DOHH2 (cell line): ENCODE measurements around the gene FBXL14.

ENCODE experiments used
- H3F3A ChIP-seq: fragments of 200-600 bp; sonication (generic), shearing (Covaris generic); 2 replicates; pipeline ENCODE4 v1.6.0; 2016; ENCODE audit warnings: antibody characterized with exemption, mild to moderate bottlenecking; ENCODE audit not compliant: control insufficient read depth, insufficient read depth
- H3K27ac ChIP-seq: fragments of 200-600 bp; sonication (generic); 2 replicates; pipeline ENCODE4 v1.5.1; 2014; ENCODE audit warnings: low read depth, mild to moderate bottlenecking, low read length, moderate library complexity
- H3K27me3 ChIP-seq: fragments of 200-600 bp; sonication (generic); 2 replicates; pipeline ENCODE4 v1.6.1; 2014; ENCODE audit warnings: mild to moderate bottlenecking, low read length, mixed read lengths; ENCODE audit not compliant: control insufficient read depth
- H3K36me3 ChIP-seq: fragments of 200-600 bp; sonication (generic); 2 replicates; pipeline ENCODE4 v1.6.1; 2014; ENCODE audit warnings: mild to moderate bottlenecking, low read length, moderate library complexity, mixed read lengths; ENCODE audit not compliant: control insufficient read depth
- H3K4me1 ChIP-seq: fragments of 200-600 bp; sonication (generic); 2 replicates; pipeline ENCODE4 v1.6.1; 2014; ENCODE audit warnings: mild to moderate bottlenecking, low read length, mixed read lengths; ENCODE audit not compliant: control insufficient read depth
- H3K4me2 ChIP-seq: fragments of 200-600 bp; sonication (generic); 2 replicates; pipeline ENCODE4 v1.6.0; 2014; ENCODE audit warnings: mild to moderate bottlenecking, low read length, moderate library complexity
- H3K4me3 ChIP-seq: fragments of 200-600 bp; sonication (generic); 2 replicates; pipeline ENCODE4 v1.5.1; 2014; ENCODE audit warnings: mild to moderate bottlenecking, low read length, mixed read lengths
- H3K79me2 ChIP-seq: fragments of 200-600 bp; sonication (generic); 2 replicates; pipeline ENCODE4 v1.6.1; 2014; ENCODE audit warnings: mild to moderate bottlenecking, low read length, mixed read lengths; ENCODE audit not compliant: control insufficient read depth
- H3K9me2 ChIP-seq: fragments of 200-600 bp; sonication (generic); replicated peaks from 2 replicates; pipeline ENCODE4 v1.6.1; 2014; ENCODE audit warnings: mild to moderate bottlenecking, low read length, mixed read lengths; ENCODE audit not compliant: control insufficient read depth
- H3K9me3 ChIP-seq: fragments of 200-600 bp; sonication (generic); 2 replicates; pipeline ENCODE4 v1.6.1; 2014; ENCODE audit warnings: antibody characterized with exemption, low read length, mixed read lengths; ENCODE audit not compliant: control insufficient read depth, insufficient read depth
- H4K20me1 ChIP-seq: fragments of 200-600 bp; sonication (generic); 2 replicates; pipeline ENCODE4 v1.6.0; 2014; ENCODE audit warnings: low read depth, mild to moderate bottlenecking, antibody characterized with exemption, low read length, moderate library complexity; ENCODE audit not compliant: control insufficient read depth, insufficient read depth
- EZH2phosphoT487 ChIP-seq: fragments of 200-600 bp; sonication (generic); IDR thresholded peaks from 2 replicates; pipeline ENCODE4 v1.6.1; 2017; ENCODE audit warnings: borderline replicate concordance, mild to moderate bottlenecking, antibody characterized with exemption, low read length, moderate library complexity, mixed read lengths
- TF ChIP-seq, protein P1 (sequence below): fragments of 200-600 bp; sonication (generic); IDR thresholded peaks from one replicate; pipeline ENCODE4 v1.5.1; 2014; ENCODE audit warnings: antibody characterized with exemption, mild to moderate bottlenecking, low read depth, low read length; ENCODE audit not compliant: poor library complexity, severe bottlenecking

Gene FBXL14

DNA sequence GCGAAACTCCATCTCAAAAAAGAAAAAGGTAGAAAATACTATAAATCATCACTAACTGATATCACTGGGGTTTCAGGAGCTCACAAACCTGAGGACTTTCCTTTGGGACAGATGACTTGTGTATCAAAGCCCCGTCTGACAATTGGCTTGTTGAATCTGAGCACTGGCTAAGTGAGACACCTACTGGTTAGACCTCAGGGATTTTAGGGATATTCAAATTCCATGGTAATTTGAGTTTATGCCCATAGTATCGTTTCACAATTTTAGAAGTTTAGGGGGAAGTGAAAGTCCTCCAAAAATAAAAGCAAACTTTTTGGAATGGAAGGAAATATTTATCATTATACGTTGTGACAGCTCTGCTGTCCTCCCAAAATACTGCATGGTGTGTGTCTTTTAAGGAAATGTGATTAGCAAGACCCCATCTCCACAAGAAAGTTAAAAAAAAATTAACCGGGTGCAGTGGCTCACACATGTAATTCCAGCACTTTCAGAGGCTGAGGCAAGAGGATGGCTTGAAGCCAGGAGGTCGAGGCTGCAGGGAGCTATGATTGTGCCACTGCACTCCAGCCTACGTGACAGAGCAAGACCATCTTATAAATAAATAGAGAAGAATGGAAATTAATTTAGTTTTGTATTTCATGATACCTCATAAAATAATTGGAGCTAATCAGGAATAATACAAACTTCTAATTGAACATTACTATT, 49.2 kb downstream of the FBXL14 start:
- peaks cover 25% of the 10 kb centered on the region for H3K27me3 ChIP-seq
- peaks cover 27% of the 10 kb centered on the region for H3K4me1 ChIP-seq
- peak overlapping the region; percentile 36 for H3K4me2 ChIP-seq
- no peak overlapping the region for H3K4me3 ChIP-seq
- no peaks in the 10 kb centered on the region for H3F3A ChIP-seq
- no peak overlapping the region for H3K27ac ChIP-seq
- no peaks in the 10 kb centered on the region for H3K36me3 ChIP-seq
- no peaks in the 10 kb centered on the region for H3K9me3 ChIP-seq
- no peaks in the 10 kb centered on the region for H3K79me2 ChIP-seq
- H3K9me2 ChIP-seq: no peaks in the 10 kb centered on the region
- TF ChIP-seq, protein P1, sequence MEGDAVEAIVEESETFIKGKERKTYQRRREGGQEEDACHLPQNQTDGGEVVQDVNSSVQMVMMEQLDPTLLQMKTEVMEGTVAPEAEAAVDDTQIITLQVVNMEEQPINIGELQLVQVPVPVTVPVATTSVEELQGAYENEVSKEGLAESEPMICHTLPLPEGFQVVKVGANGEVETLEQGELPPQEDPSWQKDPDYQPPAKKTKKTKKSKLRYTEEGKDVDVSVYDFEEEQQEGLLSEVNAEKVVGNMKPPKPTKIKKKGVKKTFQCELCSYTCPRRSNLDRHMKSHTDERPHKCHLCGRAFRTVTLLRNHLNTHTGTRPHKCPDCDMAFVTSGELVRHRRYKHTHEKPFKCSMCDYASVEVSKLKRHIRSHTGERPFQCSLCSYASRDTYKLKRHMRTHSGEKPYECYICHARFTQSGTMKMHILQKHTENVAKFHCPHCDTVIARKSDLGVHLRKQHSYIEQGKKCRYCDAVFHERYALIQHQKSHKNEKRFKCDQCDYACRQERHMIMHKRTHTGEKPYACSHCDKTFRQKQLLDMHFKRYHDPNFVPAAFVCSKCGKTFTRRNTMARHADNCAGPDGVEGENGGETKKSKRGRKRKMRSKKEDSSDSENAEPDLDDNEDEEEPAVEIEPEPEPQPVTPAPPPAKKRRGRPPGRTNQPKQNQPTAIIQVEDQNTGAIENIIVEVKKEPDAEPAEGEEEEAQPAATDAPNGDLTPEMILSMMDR: peak; percentile 21
- no peak for TF ChIP-seq EZH2phosphoT487
- H4K20me1 ChIP-seq: no peaks in the 10 kb centered on the region

DNA sequence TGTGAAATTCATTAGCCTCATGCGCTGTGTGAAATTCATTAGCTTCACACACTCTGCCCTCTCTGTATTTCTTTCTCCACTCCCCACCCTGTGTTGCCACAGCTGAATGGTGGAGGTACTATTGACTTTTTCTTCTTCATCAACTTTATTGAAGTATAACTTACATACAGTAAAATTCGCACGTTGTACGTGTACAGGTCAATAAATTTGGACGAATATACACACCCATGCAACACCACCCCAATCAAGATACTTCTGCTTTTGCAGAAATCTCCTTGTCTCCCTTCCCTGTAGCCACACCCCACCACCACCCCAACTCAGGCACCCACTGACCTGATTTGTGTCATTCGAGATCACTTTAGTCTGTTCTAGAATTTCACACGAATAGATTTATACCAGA, 51.8 kb downstream of the FBXL14 start:
- TF ChIP-seq EZH2phosphoT487: no peak
- TF ChIP-seq, protein P1: no peak
- Histone ChIP-seq H4K20me1 (no peaks in the 10 kb centered on the region), H3K9me3 (no peaks in the 10 kb centered on the region), H3K79me2 (no peaks in the 10 kb centered on the region), H3F3A (no peaks in the 10 kb centered on the region), H3K4me1 (peaks cover 20% of the 10 kb centered on the region), H3K4me2 (no peak overlapping the region), H3K27me3 (peaks cover 36% of the 10 kb centered on the region), H3K4me3 (no peak overlapping the region), H3K9me2 (no peaks in the 10 kb centered on the region), H3K36me3 (no peaks in the 10 kb centered on the region), H3K27ac (no peak overlapping the region)

- Histone ChIP-seq H3K4me1 (peaks cover 8% of the 10 kb centered on the region), H4K20me1 (no peaks in the 10 kb centered on the region; the same call in 1 of the 2 replicates)
These were observed 53.7 kb downstream of the FBXL14 start for GRCh38 chr12:1540690-1541089.

More at GRCh38 chr12:1540690-1541089, 53.7 kb downstream of the FBXL14 start:
- Histone ChIP-seq H3K4me3 (no peak overlapping the region), H3K27ac (no peak overlapping the region), H3K27me3 (peaks cover 37% of the 10 kb centered on the region), H3K79me2 (no peaks in the 10 kb centered on the region), H3K36me3 (no peaks in the 10 kb centered on the region), H3F3A (no peaks in the 10 kb centered on the region), H3K9me2 (no peaks in the 10 kb centered on the region), H3K4me2 (no peak overlapping the region), H3K9me3 (no peaks in the 10 kb centered on the region)
- TF ChIP-seq, protein P1: no peak
- no peak for TF ChIP-seq EZH2phosphoT487
